Choroid plexus epithelial cell (primary cell): ENCODE results near the gene KDM3A.

Experiments used
- DNase-seq: peaks from one replicate; pipeline ENCODE4 v3.0.0-alpha.2; 2010; ENCODE audit warnings: low read depth
- H3K4me3 ChIP-seq: 2 replicates; pipeline ENCODE4 v1.5.1; 2011; ENCODE audit warnings: low read depth, mild to moderate bottlenecking, control low read depth, low read length, moderate library complexity
- CTCF ChIP-seq: conservative IDR thresholded peaks from 2 replicates; pipeline ENCODE4 v1.5.1; 2011; ENCODE audit warnings: low read depth, mild to moderate bottlenecking, control low read depth, inconsistent platforms, low read length, moderate library complexity

Gene KDM3A

GRCh38 chr2:86417961-86418360, 23.2 kb upstream of the KDM3A start:
- no peak overlapping the region for H3K4me3 ChIP-seq
- peak; percentile 53 for DNase-seq
- no peak for TF ChIP-seq CTCF

- H3K4me3 ChIP-seq = no peak overlapping the region
Observed at GRCh38 chr2:86420913-86421312, 20.3 kb upstream of the KDM3A start.

GRCh38 chr2:86426271-86426670, 14.9 kb upstream of the KDM3A start:
- H3K4me3 ChIP-seq = no peak overlapping the region
- TF ChIP-seq CTCF = no peak
- no peak for DNase-seq

More at GRCh38 chr2:86420913-86421312, 20.3 kb upstream of the KDM3A start:
- DNase-seq = no peak
- no peak for TF ChIP-seq CTCF

- H3K4me3 ChIP-seq = no peak overlapping the region
- no peak for DNase-seq
- no peak for TF ChIP-seq CTCF
Observed at GRCh38 chr2:86429335-86429734, 11.8 kb upstream of the KDM3A start.

GRCh38 chr2:86430368-86430767, 10.8 kb upstream of the KDM3A start:
- no peak overlapping the region for H3K4me3 ChIP-seq
- no peak for TF ChIP-seq CTCF
- no peak for DNase-seq

GRCh38 chr2:86433137-86433536, 8.0 kb upstream of the KDM3A start:
- DNase-seq = no peak

More at GRCh38 chr2:86433137-86433536, 8.0 kb upstream of the KDM3A start:
- no peak overlapping the region for H3K4me3 ChIP-seq
- TF ChIP-seq CTCF = no peak
